ENCODE data around the gene LRRC4C. TPM values are rescaled to one million over a fixed set of nuclear protein-coding genes. Genes with fewer than 3 reads are reported as not detected.

The LRRC4C gene
- total RNA-seq, 4 donors from 2014 or later: 0.19 to 1.1 TPM; not detected in 2

- 24 to 47% methylated on average over 2 of the region's 2 CpGs for WGBS, 2 donors
- intact Hi-C loops (cut with DNase I; ENCODE audit: low total_unique reads): no loop called here
- H3K4me3 ChIP-seq (ENCODE audit: low read depth, poor library complexity, severe bottlenecking): no peak overlapping the region
- TF ChIP-seq CTCF (IDR thresholded peaks at IDR 0.05): no peak
- no peak for TF ChIP-seq POLR2A (IDR thresholded peaks at IDR 0.05)
- no peak for DNase-seq (ENCODE audit: low spot score in 2 of 2)
These were observed 1212.5 kb downstream of the LRRC4C start for GRCh38 chr11:40246983-40247382.

- DNase-seq (ENCODE audit: low spot score in 2 of 2): peak in 1 of 2 donors; percentile 19
- no peak for TF ChIP-seq CTCF (IDR thresholded peaks at IDR 0.05)
- TF ChIP-seq POLR2A (IDR thresholded peaks at IDR 0.05): no peak
- intact Hi-C loops (cut with DNase I; ENCODE audit: low total_unique reads): no loop called here
- no peak overlapping the region for H3K4me3 ChIP-seq (ENCODE audit: low read depth, poor library complexity, severe bottlenecking)
These were observed 1217.9 kb downstream of the LRRC4C start for GRCh38 chr11:40241524-40242051.

GRCh38 chr11:40240284-40240683 lies 1219.2 kb downstream of the LRRC4C start:
- 96 to 97% methylated on average over 2 of the region's 2 CpGs for WGBS, 2 donors
- no peak for DNase-seq (ENCODE audit: low spot score in 2 of 2)
- H3K4me3 ChIP-seq (ENCODE audit: low read depth, poor library complexity, severe bottlenecking): no peak overlapping the region
- TF ChIP-seq POLR2A (IDR thresholded peaks at IDR 0.05) (no peak), CTCF (IDR thresholded peaks at IDR 0.05) (no peak)
- intact Hi-C loops (cut with DNase I; ENCODE audit: low total_unique reads): no loop called here

- intact Hi-C loops (cut with DNase I; ENCODE audit: low total_unique reads): no loop called here
- 79 to 87% methylated on average over 3 of the region's 3 CpGs for WGBS, 2 donors
- DNase-seq (ENCODE audit: low spot score in 2 of 2): no peak
- no peak overlapping the region for H3K4me3 ChIP-seq (ENCODE audit: low read depth, poor library complexity, severe bottlenecking)
- TF ChIP-seq CTCF (IDR thresholded peaks at IDR 0.05) (no peak), POLR2A (IDR thresholded peaks at IDR 0.05) (no peak)
These were observed 1222.9 kb downstream of the LRRC4C start for GRCh38 chr11:40236526-40236925.

- 65 to 72% methylated on average over 3 of the region's 3 CpGs for WGBS, 2 donors
- no peak for DNase-seq (ENCODE audit: low spot score in 2 of 2)
- no peak for TF ChIP-seq CTCF (IDR thresholded peaks at IDR 0.05)
- no peak for TF ChIP-seq POLR2A (IDR thresholded peaks at IDR 0.05)
- intact Hi-C loops (cut with DNase I; ENCODE audit: low total_unique reads): no loop called here
- H3K4me3 ChIP-seq (ENCODE audit: low read depth, poor library complexity, severe bottlenecking): no peak overlapping the region
These were observed 1223.6 kb downstream of the LRRC4C start for GRCh38 chr11:40235841-40236240.

- WGBS, 2 donors: 92 to 95% methylated on average over 2 of the region's 2 CpGs
- H3K4me3 ChIP-seq (ENCODE audit: low read depth, poor library complexity, severe bottlenecking): no peak overlapping the region
- DNase-seq (ENCODE audit: low spot score in 2 of 2): no peak
- intact Hi-C loops (cut with DNase I; ENCODE audit: low total_unique reads): no loop called here
- no peak for TF ChIP-seq CTCF (IDR thresholded peaks at IDR 0.05)
- TF ChIP-seq POLR2A (IDR thresholded peaks at IDR 0.05): no peak
These were observed 1228.6 kb downstream of the LRRC4C start for GRCh38 chr11:40230821-40231220.
